ENCODE measurements around the gene PDXK.

The PDXK gene

DNA sequence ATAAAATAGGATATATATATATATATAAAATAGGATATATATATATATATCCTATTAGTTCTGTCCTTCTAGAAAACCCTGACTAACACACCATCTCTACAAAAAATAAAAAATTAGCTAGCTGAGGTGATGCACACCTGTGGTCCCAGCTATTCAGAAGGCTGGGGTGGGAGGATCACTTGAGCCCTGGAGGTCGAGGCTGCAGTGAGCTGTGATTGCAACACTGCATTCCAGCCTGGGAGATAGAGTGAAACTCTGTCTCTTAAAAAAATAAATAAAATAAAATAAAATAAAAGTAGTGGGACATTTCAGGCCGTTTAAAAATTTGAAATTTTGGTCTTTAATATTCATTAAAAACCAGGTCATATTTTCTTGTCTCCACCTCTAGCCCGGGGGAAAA is 66.2 kb downstream of the PDXK start:
- H3K14ac ChIP-seq (ENCODE audit: low read length): no peak overlapping the region
- no peak overlapping the region for H2BK120ac ChIP-seq (ENCODE audit: insufficient read depth, low read length, poor library complexity)
- H3K36me3 ChIP-seq (ENCODE audit: control insufficient read depth in 1 of 2, insufficient read depth in 2 of 2, low read length in 2 of 2): no peaks in the 10 kb centered on the region
- H4K8ac ChIP-seq (ENCODE audit: low read depth, low read length): no peak overlapping the region
- no peak overlapping the region for H2BK5ac ChIP-seq (ENCODE audit: low read depth, low read length, poor library complexity)
- H3K27ac ChIP-seq (ENCODE audit: low read depth, low read length): no peak overlapping the region
- H3K79me1 ChIP-seq (ENCODE audit: low read length): peaks cover 5% of the 10 kb centered on the region
- no peak for DNase-seq
- no peaks in the 10 kb centered on the region for H3K27me3 ChIP-seq (ENCODE audit: insufficient read depth, low read length)
- H3K18ac ChIP-seq (ENCODE audit: low read length): no peak overlapping the region
- H3K4me3 ChIP-seq (ENCODE audit: low read depth, low read length): no peak overlapping the region
- no peak overlapping the region for H3K4ac ChIP-seq (ENCODE audit: low read depth, low read length)
- no peak overlapping the region for H3K23ac ChIP-seq (ENCODE audit: low read length)
- peaks cover 10% of the 10 kb centered on the region for H3K9me3 ChIP-seq (ENCODE audit: insufficient read depth, low read depth, low read length)
- H2AK5ac ChIP-seq (ENCODE audit: low read length): no peak overlapping the region
- H2BK12ac ChIP-seq (ENCODE audit: low read length): no peak overlapping the region
- no peak overlapping the region for H3K9ac ChIP-seq (ENCODE audit: low read length)
- no peak overlapping the region for H3K4me2 ChIP-seq (ENCODE audit: low read length)
- no peak overlapping the region for H2AFZ ChIP-seq (ENCODE audit: insufficient read depth, low read length, poor library complexity)
- H3K79me2 ChIP-seq (ENCODE audit: control insufficient read depth, insufficient read depth, low read length, poor library complexity): peaks cover 7% of the 10 kb centered on the region
- WGBS (ENCODE audit: extremely low coverage, insufficient coverage, insufficient read length): no CpG with 5 or more reads among the region's 3 CpGs
- H4K91ac ChIP-seq (ENCODE audit: low read depth, low read length): no peak overlapping the region
- peaks cover 3 to 4% of the 10 kb centered on the region in 2 experiments for H3K4me1 ChIP-seq (ENCODE audit: control insufficient read depth in 1 of 2, insufficient read depth in 2 of 2, low read length in 2 of 2)
- H4K12ac ChIP-seq (ENCODE audit: low read depth, low read length): no peak overlapping the region

DNA sequence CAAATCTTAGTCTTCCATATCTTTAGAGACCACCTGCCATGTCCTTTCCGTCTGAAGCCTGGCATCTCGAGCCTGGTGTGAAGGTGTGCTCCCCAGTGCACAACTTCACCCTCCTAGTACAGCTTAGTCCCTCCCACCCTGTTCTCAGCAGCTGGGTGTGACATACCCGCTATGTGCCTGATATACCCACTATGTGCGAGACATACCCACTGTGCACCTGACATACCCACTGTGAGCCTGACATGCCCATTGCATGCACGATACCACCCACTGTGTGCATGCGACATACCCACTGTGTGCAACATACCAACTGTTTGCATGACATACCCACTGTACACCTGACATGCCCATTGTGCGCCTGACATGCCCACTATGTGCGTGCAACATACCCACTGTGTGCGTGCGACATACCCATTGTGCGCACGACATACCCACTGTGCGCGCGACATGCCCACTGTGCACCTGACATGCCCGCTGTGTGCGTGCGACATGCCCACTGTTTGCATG is 67.4 kb downstream of the PDXK start:
- no peak overlapping the region for H2BK120ac ChIP-seq (ENCODE audit: insufficient read depth, low read length, poor library complexity)
- H2AK5ac ChIP-seq (ENCODE audit: low read length): no peak overlapping the region
- H4K91ac ChIP-seq (ENCODE audit: low read depth, low read length): no peak overlapping the region
- peaks cover 5% of the 10 kb centered on the region for H3K79me1 ChIP-seq (ENCODE audit: low read length)
- no peak overlapping the region for H4K8ac ChIP-seq (ENCODE audit: low read depth, low read length)
- H3K14ac ChIP-seq (ENCODE audit: low read length): no peak overlapping the region
- no peak overlapping the region for H3K23ac ChIP-seq (ENCODE audit: low read length)
- no peak overlapping the region for H3K27ac ChIP-seq (ENCODE audit: low read depth, low read length)
- H3K9me3 ChIP-seq (ENCODE audit: insufficient read depth, low read depth, low read length): peaks cover 10% of the 10 kb centered on the region
- DNase-seq: no peak
- peaks cover 7% of the 10 kb centered on the region for H3K79me2 ChIP-seq (ENCODE audit: control insufficient read depth, insufficient read depth, low read length, poor library complexity)
- H2AFZ ChIP-seq (ENCODE audit: insufficient read depth, low read length, poor library complexity): no peak overlapping the region
- H3K27me3 ChIP-seq (ENCODE audit: insufficient read depth, low read length): no peaks in the 10 kb centered on the region
- no peak overlapping the region for H4K12ac ChIP-seq (ENCODE audit: low read depth, low read length)
- WGBS (ENCODE audit: extremely low coverage, insufficient coverage, insufficient read length): no CpG with 5 or more reads among the region's 18 CpGs
- H3K4me1 ChIP-seq (ENCODE audit: control insufficient read depth in 1 of 2, insufficient read depth in 2 of 2, low read length in 2 of 2): peaks cover 7 to 8% of the 10 kb centered on the region in 2 experiments
- H3K18ac ChIP-seq (ENCODE audit: low read length): no peak overlapping the region
- no peak overlapping the region for H2BK5ac ChIP-seq (ENCODE audit: low read depth, low read length, poor library complexity)
- no peak overlapping the region for H3K9ac ChIP-seq (ENCODE audit: low read length)
- H3K4me2 ChIP-seq (ENCODE audit: low read length): no peak overlapping the region
- no peak overlapping the region for H2BK12ac ChIP-seq (ENCODE audit: low read length)
- H3K4ac ChIP-seq (ENCODE audit: low read depth, low read length): no peak overlapping the region
- peaks cover 4% of the 10 kb centered on the region in 2 experiments for H3K36me3 ChIP-seq (ENCODE audit: control insufficient read depth in 1 of 2, insufficient read depth in 2 of 2, low read length in 2 of 2)
- peak overlapping the region; percentile 60 for H3K4me3 ChIP-seq (ENCODE audit: low read depth, low read length)

DNA sequence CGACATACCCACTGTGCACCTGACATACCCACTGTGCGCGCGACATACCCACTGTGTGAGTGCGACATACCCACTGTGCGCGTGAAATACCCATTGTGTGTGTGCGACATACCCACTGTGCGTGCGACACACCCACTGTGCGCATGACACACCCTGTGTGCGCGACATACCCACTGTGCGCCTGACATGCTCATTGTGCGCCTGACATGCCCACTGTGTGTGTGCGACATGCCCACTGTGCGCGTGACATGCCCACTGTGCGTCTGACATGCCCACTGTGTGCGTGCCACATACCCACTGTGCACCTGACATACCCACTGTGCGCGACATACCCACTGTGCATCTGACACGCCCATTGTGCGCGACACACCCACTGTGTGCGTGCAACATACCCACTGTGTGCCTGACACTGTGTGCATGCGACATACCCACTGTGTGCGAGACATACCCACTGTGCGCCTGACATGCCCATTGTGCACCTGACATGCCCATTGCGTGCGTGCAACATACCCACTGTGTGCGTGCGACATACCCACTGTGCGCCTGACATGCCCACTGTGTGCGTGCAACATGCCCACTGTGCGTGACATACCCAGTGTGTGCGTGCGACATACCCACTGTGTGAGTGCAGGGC is 68.0 kb downstream of the PDXK start:
- Histone ChIP-seq H4K8ac (ENCODE audit: low read depth, low read length) (no peak overlapping the region), H2AK5ac (ENCODE audit: low read length) (no peak overlapping the region), H4K12ac (ENCODE audit: low read depth, low read length) (no peak overlapping the region), H2AFZ (ENCODE audit: insufficient read depth, low read length, poor library complexity) (no peak overlapping the region), H2BK5ac (ENCODE audit: low read depth, low read length, poor library complexity) (no peak overlapping the region), H3K4me2 (ENCODE audit: low read length) (no peak overlapping the region), H3K4me3 (ENCODE audit: low read depth, low read length) (peak overlapping the region; percentile 60), H3K9me3 (ENCODE audit: insufficient read depth, low read depth, low read length) (peaks cover 10% of the 10 kb centered on the region), H3K9ac (ENCODE audit: low read length) (no peak overlapping the region), H2BK120ac (ENCODE audit: insufficient read depth, low read length, poor library complexity) (no peak overlapping the region), H3K27me3 (ENCODE audit: insufficient read depth, low read length) (no peaks in the 10 kb centered on the region), H3K27ac (ENCODE audit: low read depth, low read length) (no peak overlapping the region), H3K4me1 (ENCODE audit: control insufficient read depth in 1 of 2, insufficient read depth in 2 of 2, low read length in 2 of 2) (peaks cover 7 to 8% of the 10 kb centered on the region in 2 experiments), H3K36me3 (ENCODE audit: control insufficient read depth in 1 of 2, insufficient read depth in 2 of 2, low read length in 2 of 2) (peaks cover 7 to 9% of the 10 kb centered on the region in 2 experiments), H4K91ac (ENCODE audit: low read depth, low read length) (no peak overlapping the region), H3K79me1 (ENCODE audit: low read length) (peaks cover 5% of the 10 kb centered on the region), H2BK12ac (ENCODE audit: low read length) (no peak overlapping the region), H3K4ac (ENCODE audit: low read depth, low read length) (no peak overlapping the region), H3K23ac (ENCODE audit: low read length) (peak overlapping the region; percentile 0), H3K18ac (ENCODE audit: low read length) (no peak overlapping the region), H3K14ac (ENCODE audit: low read length) (no peak overlapping the region), H3K79me2 (ENCODE audit: control insufficient read depth, insufficient read depth, low read length, poor library complexity) (peaks cover 7% of the 10 kb centered on the region)
- DNase-seq: no peak
- no CpG with 5 or more reads among the region's 38 CpGs for WGBS (ENCODE audit: extremely low coverage, insufficient coverage, insufficient read length)

DNA sequence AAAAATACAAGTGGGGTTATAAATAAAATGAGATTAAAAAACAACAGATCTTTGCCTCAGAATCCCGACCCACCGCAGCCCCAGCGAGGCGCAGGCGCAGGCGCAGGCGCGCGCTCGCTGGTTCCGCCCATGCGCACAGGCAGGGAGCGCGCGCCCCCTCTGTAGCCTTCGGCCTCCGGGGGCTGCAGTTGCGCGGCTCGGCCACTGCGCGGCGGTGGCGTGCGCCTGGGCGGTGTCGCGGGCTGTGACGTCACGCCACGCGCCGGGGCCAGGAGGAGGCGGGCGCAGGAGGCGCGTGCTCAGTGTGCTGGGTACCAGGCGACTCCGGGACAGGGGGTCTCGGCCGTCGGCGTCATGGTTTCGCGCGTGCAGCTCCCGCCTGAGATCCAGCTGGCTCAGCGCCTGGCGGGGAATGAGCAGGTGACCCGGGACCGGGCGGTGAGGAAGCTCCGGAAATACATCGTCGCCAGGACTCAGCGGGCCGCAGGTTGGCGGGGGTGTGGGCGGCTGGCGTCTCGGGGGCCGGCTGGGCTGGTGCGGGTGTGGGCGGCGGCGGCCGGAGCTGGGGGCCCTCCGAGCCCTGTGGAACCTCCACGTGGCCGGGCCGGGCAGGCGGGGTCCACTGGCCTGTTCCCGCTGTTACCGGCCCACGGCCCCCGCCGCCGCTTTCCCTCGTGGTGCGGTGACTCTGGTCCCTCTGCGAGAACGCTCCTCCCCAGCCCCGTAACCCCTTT is 70.5 kb downstream of the PDXK start, which contains the start of gene RRP1:
TSS of gene RRP1 (plus strand) at position 302 of the 734 bp plus-strand sequence. CDS start at position 355, 53 bp downstream.
- peak within 1 kb of the TSS; percentile 65 for H2AFZ ChIP-seq (ENCODE audit: insufficient read depth, low read length, poor library complexity)
- H3K14ac ChIP-seq (ENCODE audit: low read length): peak within 1 kb of the TSS; percentile 93
- peak within 1 kb of the TSS; percentile 95 for H3K9ac ChIP-seq (ENCODE audit: low read length)
- H3K4me3 ChIP-seq (ENCODE audit: low read depth, low read length): peak within 1 kb of the TSS; percentile 97
- peak; percentile 84 to 97 for DNase-seq
- H2AK5ac ChIP-seq (ENCODE audit: low read length): peak within 1 kb of the TSS; percentile 51
- H4K91ac ChIP-seq (ENCODE audit: low read depth, low read length): peak within 1 kb of the TSS; percentile 85
- peak within 1 kb of the TSS; percentile 75 for H3K27ac ChIP-seq (ENCODE audit: low read depth, low read length)
- H3K4me1 ChIP-seq (ENCODE audit: control insufficient read depth in 1 of 2, insufficient read depth in 2 of 2, low read length in 2 of 2): peaks cover 7 to 8% of the 10 kb centered on the region in 2 experiments
- WGBS (ENCODE audit: extremely low coverage, insufficient coverage, insufficient read length): no CpG with 5 or more reads among the region's 83 CpGs
- H2BK12ac ChIP-seq (ENCODE audit: low read length): no peak within 1 kb of the TSS
- peak within 1 kb of the TSS; percentile 95 for H4K8ac ChIP-seq (ENCODE audit: low read depth, low read length)
- H3K36me3 ChIP-seq (ENCODE audit: control insufficient read depth in 1 of 2, insufficient read depth in 2 of 2, low read length in 2 of 2): peaks cover 31 to 33% of the 10 kb centered on the region in 2 experiments
- peaks cover 5% of the 10 kb centered on the region for H3K79me1 ChIP-seq (ENCODE audit: low read length)
- no peak within 1 kb of the TSS for H3K23ac ChIP-seq (ENCODE audit: low read length)
- H2BK5ac ChIP-seq (ENCODE audit: low read depth, low read length, poor library complexity): peak within 1 kb of the TSS; percentile 83
- no peaks in the 10 kb centered on the region for H3K27me3 ChIP-seq (ENCODE audit: insufficient read depth, low read length)
- H3K9me3 ChIP-seq (ENCODE audit: insufficient read depth, low read depth, low read length): peaks cover 10% of the 10 kb centered on the region
- peak within 1 kb of the TSS; percentile 96 for H4K12ac ChIP-seq (ENCODE audit: low read depth, low read length)
- peak within 1 kb of the TSS; percentile 82 for H3K4me2 ChIP-seq (ENCODE audit: low read length)
- peak within 1 kb of the TSS; percentile 92 for H3K4ac ChIP-seq (ENCODE audit: low read depth, low read length)
- H2BK120ac ChIP-seq (ENCODE audit: insufficient read depth, low read length, poor library complexity): peak within 1 kb of the TSS; percentile 65
- peaks cover 7% of the 10 kb centered on the region for H3K79me2 ChIP-seq (ENCODE audit: control insufficient read depth, insufficient read depth, low read length, poor library complexity)
- peak within 1 kb of the TSS; percentile 93 for H3K18ac ChIP-seq (ENCODE audit: low read length)
